WTC11 (cell line): ENCODE measurements around the gene GATD1. TPM values are rescaled to one million over a fixed set of nuclear protein-coding genes. Genes with fewer than 3 reads are reported as not detected.
A peak's percentile ranks its signal among the peaks of the same experiment; 100 is the strongest.

Experiments
- ATAC-seq: fragments of 200-7000 bp; cut with Tn5 transposase; 2 replicates; pipeline ENCODE4 v1.10.0; 2021; ENCODE audit warnings: mild to moderate bottlenecking, moderate library complexity
- CTCF ChIA-PET: fragments of 300-600 bp; sonication (Branson Sonifier 250); formaldehyde crosslinking; loops from one replicate; lab custom pipeline; 2021; ENCODE audit warnings: antibody characterized with exemption; lab: Charles Lee
- POLR2A ChIA-PET: fragments of 350-600 bp; sonication (Branson Sonifier 250); formaldehyde crosslinking; loops from one replicate; lab custom pipeline; 2021; ENCODE audit warnings: antibody characterized with exemption; lab: Charles Lee
- DNase-seq: peaks from one replicate; pipeline ENCODE4 v3.0.0; 2021; ENCODE audit warnings: low spot score
- H3K27ac Mint-ChIP-seq: 2 replicates; pipeline ENCODE4 v1.8.0; 2021; ENCODE audit warnings: mixed read lengths
- H3K27me3 Mint-ChIP-seq: 2 replicates; pipeline ENCODE4 v1.8.0; 2021; ENCODE audit warnings: low read depth, mild to moderate bottlenecking, moderate library complexity, mixed read lengths
- H3K36me3 Mint-ChIP-seq: 2 replicates; pipeline ENCODE4 v1.8.0; 2021; ENCODE audit warnings: mixed read lengths
- H3K4me1 Mint-ChIP-seq: 2 replicates; pipeline ENCODE4 v1.8.0; 2022; ENCODE audit warnings: mixed read lengths
- H3K4me3 Mint-ChIP-seq: 2 replicates; pipeline ENCODE4 v1.8.0; 2021; ENCODE audit warnings: mild to moderate bottlenecking, moderate library complexity, mixed read lengths
- H3K9me3 Mint-ChIP-seq: 2 replicates; pipeline ENCODE4 v1.8.0; 2021; ENCODE audit warnings: mixed read lengths
- ATF3 ChIP-seq: sonication (generic); formaldehyde crosslinking; conservative IDR thresholded peaks from 2 replicates; pipeline ENCODE4 v1.8.1; 2022; ENCODE audit warnings: mild to moderate bottlenecking, missing genetic modification reagents
- CTCF ChIP-seq: fragments of 200-600 bp; IDR thresholded peaks from 2 replicates; pipeline ENCODE4 v1.8.0; 2022; ENCODE audit warnings: antibody characterized with exemption
- EMX1 ChIP-seq: fragments of 250-450 bp; sonication (Bioruptor Pico); IDR thresholded peaks from 2 replicates; pipeline ENCODE4 v1.8.0; 2021; ENCODE audit warnings: mild to moderate bottlenecking
- ERG ChIP-seq: fragments of 250-450 bp; sonication (Bioruptor Pico); IDR thresholded peaks from 2 replicates; pipeline ENCODE4 v1.8.0; 2021; ENCODE audit warnings: mild to moderate bottlenecking
- FOXP1 ChIP-seq: sonication (generic); formaldehyde crosslinking; IDR thresholded peaks from 2 replicates; pipeline ENCODE4 v1.8.0; 2022; ENCODE audit warnings: missing genetic modification reagents, mild to moderate bottlenecking, moderate library complexity, borderline replicate concordance
- GTF2I ChIP-seq: fragments of 250-450 bp; sonication (Bioruptor Pico); conservative IDR thresholded peaks from 2 replicates; pipeline ENCODE4 v1.4.0; 2021; ENCODE audit warnings: mild to moderate bottlenecking
- NFE2L1 ChIP-seq: sonication (generic); formaldehyde crosslinking; IDR thresholded peaks from 2 replicates; pipeline ENCODE4 v1.8.1; 2023; ENCODE audit warnings: missing genetic modification reagents
- NR2C2 ChIP-seq: sonication (generic); formaldehyde crosslinking; IDR thresholded peaks from 2 replicates; pipeline ENCODE4 v1.8.0; 2022; ENCODE audit warnings: mild to moderate bottlenecking, missing genetic modification reagents
- OVOL2 ChIP-seq: fragments of 250-450 bp; sonication (Bioruptor Pico); IDR thresholded peaks from 2 replicates; pipeline ENCODE4 v1.9.0; 2021; ENCODE audit warnings: mild to moderate bottlenecking, borderline replicate concordance
- SMAD3 ChIP-seq: sonication (generic); formaldehyde crosslinking; IDR thresholded peaks from 2 replicates; pipeline ENCODE4 v1.8.0; 2022; ENCODE audit warnings: missing genetic modification reagents, mild to moderate bottlenecking, borderline replicate concordance
- TEAD1 ChIP-seq: sonication (generic); formaldehyde crosslinking; IDR thresholded peaks from 2 replicates; pipeline ENCODE4 v1.8.0; 2022; ENCODE audit warnings: mild to moderate bottlenecking, missing genetic modification reagents
- ZBTB21 ChIP-seq: sonication (generic); formaldehyde crosslinking; IDR thresholded peaks from 2 replicates; pipeline ENCODE4 v1.8.1; 2023; ENCODE audit warnings: mild to moderate bottlenecking, missing genetic modification reagents, borderline replicate concordance
- ZNF219 ChIP-seq: sonication (generic); formaldehyde crosslinking; IDR thresholded peaks from 2 replicates; pipeline ENCODE4 v1.8.0; 2023; ENCODE audit warnings: missing genetic modification reagents, mild to moderate bottlenecking, borderline replicate concordance
- ZNF232 ChIP-seq: sonication (generic); formaldehyde crosslinking; IDR thresholded peaks from 2 replicates; pipeline ENCODE4 v1.8.0; 2022; ENCODE audit warnings: mild to moderate bottlenecking, missing genetic modification reagents
- ZNF423 ChIP-seq: fragments of 250-450 bp; sonication (Bioruptor Pico); IDR thresholded peaks from 2 replicates; pipeline ENCODE4 v2.1.2; 2022; ENCODE audit warnings: mild to moderate bottlenecking, moderate library complexity
- total RNA-seq: library from RNA; stranded (reverse); gene quantifications from 3 replicates; pipeline ENCODE4 v1.2.3, GENCODE V29; 2021
- TF ChIP-seq, protein P1 (sequence below): sonication (generic); formaldehyde crosslinking; IDR thresholded peaks from 2 replicates; pipeline ENCODE4 v1.8.1; 2022; ENCODE audit warnings: missing genetic modification reagents, borderline replicate concordance
- TF ChIP-seq, protein P2 (sequence below): fragments of 250-450 bp; sonication (Bioruptor Pico); IDR thresholded peaks from 2 replicates; pipeline ENCODE4 v1.9.0; 2021; ENCODE audit warnings: mild to moderate bottlenecking

Gene GATD1
- total RNA-seq, 1 experiment from 2014 or later: 87.6 TPM

- TF ChIP-seq, protein P1, sequence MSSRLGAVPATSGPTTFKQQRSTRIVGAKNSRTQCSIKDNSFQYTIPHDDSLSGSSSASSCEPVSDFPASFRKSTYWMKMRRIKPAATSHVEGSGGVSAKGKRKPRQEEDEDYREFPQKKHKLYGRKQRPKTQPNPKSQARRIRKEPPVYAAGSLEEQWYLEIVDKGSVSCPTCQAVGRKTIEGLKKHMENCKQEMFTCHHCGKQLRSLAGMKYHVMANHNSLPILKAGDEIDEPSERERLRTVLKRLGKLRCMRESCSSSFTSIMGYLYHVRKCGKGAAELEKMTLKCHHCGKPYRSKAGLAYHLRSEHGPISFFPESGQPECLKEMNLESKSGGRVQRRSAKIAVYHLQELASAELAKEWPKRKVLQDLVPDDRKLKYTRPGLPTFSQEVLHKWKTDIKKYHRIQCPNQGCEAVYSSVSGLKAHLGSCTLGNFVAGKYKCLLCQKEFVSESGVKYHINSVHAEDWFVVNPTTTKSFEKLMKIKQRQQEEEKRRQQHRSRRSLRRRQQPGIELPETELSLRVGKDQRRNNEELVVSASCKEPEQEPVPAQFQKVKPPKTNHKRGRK (CRISPR knock-in tag): 0 out of 2 replicates have a peak, but pooled peaks have one; percentile 41
Observed at GRCh38 chr11:725624-726202, 51.6 kb downstream of the GATD1 start (continued).

- Mint-ChIP-seq H3K27ac (no peak overlapping the region), H3K9me3 (no peaks in the 10 kb centered on the region), H3K4me1 (peaks cover 14% of the 10 kb centered on the region), H3K4me3 (peak overlapping the region; percentile 69), H3K27me3 (peaks cover 10% of the 10 kb centered on the region), H3K36me3 (no peaks in the 10 kb centered on the region)
- CTCF ChIA-PET: interaction anchor here (0.8 to 6.6 kb wide), 15 partner anchors 12 to 170 kb away, joined by 3 to 94 read pairs (median 8); partner anchors contain the start of genes EPS8L2 and TMEM80
- DNase-seq (no peak), ATAC-seq (no peak)
- TF ChIP-seq ERG (CRISPR knock-in tag): no peak
- TF ChIP-seq EMX1 (CRISPR knock-in tag): no peak
- TF ChIP-seq ZNF219 (CRISPR knock-in tag): no peak
- TF ChIP-seq FOXP1 (CRISPR knock-in tag): no peak
- no peak for TF ChIP-seq OVOL2
- TF ChIP-seq ZNF232: no peak
- no peak for TF ChIP-seq TEAD1 (CRISPR knock-in tag)
- POLR2A ChIA-PET: interaction anchor here (0.7 to 1.2 kb wide), 3 partner anchors 22 to 40 kb away, joined by 3 read pairs; partner anchors contain the start of gene TALDO1
Observed at GRCh38 chr11:724778-725386, 52.4 kb downstream of the GATD1 start.

GRCh38 chr11:724049-724777, 53.1 kb downstream of the GATD1 start:
- ATAC-seq (no peak), DNase-seq (peak; percentile 62)
- H3K27ac Mint-ChIP-seq: no peak overlapping the region
- CTCF ChIA-PET: interaction anchor here (0.8 to 6.6 kb wide), 11 partner anchors 19 to 169 kb away, joined by 3 to 94 read pairs (median 8); partner anchors contain the start of genes EPS8L2 and TMEM80
- H3K36me3 Mint-ChIP-seq: no peaks in the 10 kb centered on the region
- TF ChIP-seq NR2C2 (CRISPR knock-in tag) (0 out of 2 replicates have a peak, but pooled peaks have one; percentile 4), ZBTB21 (CRISPR knock-in tag) (no peak)
- POLR2A ChIA-PET: interaction anchor here (0.7 to 1.2 kb wide), 3 partner anchors 23 to 40 kb away, joined by 3 read pairs; partner anchors contain the start of gene TALDO1
- peaks cover 15% of the 10 kb centered on the region for H3K4me1 Mint-ChIP-seq
- peak overlapping the region; percentile 36; the same call in 1 of the 2 replicates for H3K4me3 Mint-ChIP-seq
- peaks cover 16% of the 10 kb centered on the region for H3K27me3 Mint-ChIP-seq
- H3K9me3 Mint-ChIP-seq: no peaks in the 10 kb centered on the region

DNA sequence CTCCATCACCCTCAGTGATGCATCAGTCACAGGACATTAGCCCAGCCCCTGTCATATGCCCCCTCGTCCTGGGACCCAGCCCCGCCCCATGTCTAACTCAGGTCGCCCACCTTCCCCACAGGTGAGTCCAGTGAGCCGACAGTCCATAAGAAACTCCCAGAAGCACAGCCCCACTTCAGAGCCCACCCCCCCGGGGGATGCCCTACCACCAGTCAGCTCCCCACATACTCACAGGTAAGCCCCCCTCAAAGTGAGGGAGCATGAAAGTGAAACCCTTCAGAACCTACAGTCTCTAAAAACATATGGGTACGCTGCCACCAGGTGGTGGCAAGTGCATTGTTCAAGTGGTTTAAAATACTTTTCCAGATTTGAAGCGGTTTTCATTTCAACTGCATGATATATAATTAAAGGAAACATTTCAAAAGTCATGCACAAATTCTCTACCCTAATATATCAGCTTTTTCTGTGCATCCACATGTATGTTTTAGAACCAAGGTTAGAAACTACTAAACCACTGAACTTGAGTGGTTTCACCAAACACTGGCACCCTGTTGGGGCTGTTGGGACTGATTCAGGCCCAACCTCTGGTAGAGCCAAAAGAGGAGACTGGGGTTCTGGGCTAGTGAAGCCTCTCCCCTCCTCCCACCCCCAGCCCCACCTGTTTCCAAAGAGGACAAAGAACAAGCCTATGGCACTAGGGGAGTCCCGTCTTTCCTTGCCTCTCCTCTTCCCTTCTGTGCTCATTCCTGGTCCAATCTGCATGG, 54.0 kb downstream of the GATD1 start:
- H3K9me3 Mint-ChIP-seq: no peaks in the 10 kb centered on the region
- no peaks in the 10 kb centered on the region for H3K36me3 Mint-ChIP-seq
- peaks cover 15% of the 10 kb centered on the region for H3K4me1 Mint-ChIP-seq
- H3K27me3 Mint-ChIP-seq: peaks cover 20% of the 10 kb centered on the region
- POLR2A ChIA-PET: interaction anchor here (0.6 to 1.2 kb wide), 3 partner anchors 16 to 41 kb away, joined by 3 to 4 read pairs (median 3); no protein-coding TSS in a partner anchor
- H3K27ac Mint-ChIP-seq: no peak overlapping the region
- CTCF ChIA-PET: interaction anchor here (0.9 to 6.6 kb wide), 11 partner anchors 19 to 169 kb away, joined by 3 to 94 read pairs (median 7); partner anchors contain the start of genes DEAF1, SCT and TMEM80
- ATAC-seq (no peak), DNase-seq (no peak)
- H3K4me3 Mint-ChIP-seq: no peak overlapping the region
- TF ChIP-seq NFE2L1 (CRISPR knock-in tag) (no peak), CTCF (peak; percentile 38; the same call in 1 of the 2 replicates), EMX1 (CRISPR knock-in tag) (no peak), GTF2I (CRISPR knock-in tag) (no peak), ZNF423 (CRISPR knock-in tag) (no peak), SMAD3 (no peak), ATF3 (CRISPR knock-in tag) (no peak)
- TF ChIP-seq, protein P2, sequence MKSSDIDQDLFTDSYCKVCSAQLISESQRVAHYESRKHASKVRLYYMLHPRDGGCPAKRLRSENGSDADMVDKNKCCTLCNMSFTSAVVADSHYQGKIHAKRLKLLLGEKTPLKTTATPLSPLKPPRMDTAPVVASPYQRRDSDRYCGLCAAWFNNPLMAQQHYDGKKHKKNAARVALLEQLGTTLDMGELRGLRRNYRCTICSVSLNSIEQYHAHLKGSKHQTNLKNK: no peak
